Endothelial cell of umbilical vein (primary cell): ENCODE results near the gene TMEM151B. TPM values are rescaled to one million over a fixed set of nuclear protein-coding genes. Genes with fewer than 3 reads are reported as not detected.
A peak's percentile ranks its signal among the peaks of the same experiment; 100 is the strongest.
"Not testable (repeated sequence)": the region's sequence is repeated elsewhere in the genome, so short reads cannot be mapped to it uniquely, and the experiment has no call there.

Source experiments
- BruUV-seq: library from RNA; stranded (reverse); fragments of 400-500 nt; replicated peaks from 2 replicates; lab custom pipeline; 2021; lab: Mats Ljungman, UMichigan
- CTCF ChIA-PET: fragments of 300-600, 350-600 bp; sonication (Branson Sonifier 250); formaldehyde crosslinking; loops from one replicate; lab custom pipeline; 2021; ENCODE audit warnings: antibody characterized with exemption, inconsistent platforms; lab: Charles Lee
- POLR2A ChIA-PET: fragments of 300-600, 350-600 bp; sonication (Branson Sonifier 250); formaldehyde crosslinking; loops from one replicate; lab custom pipeline; 2021; ENCODE audit warnings: antibody characterized with exemption, inconsistent platforms; lab: Charles Lee
- DNase-seq: peaks from one replicate; pipeline ENCODE4 v3.0.0-alpha.2; 2011; ENCODE audit warnings: low read depth, low spot score
- FAIRE-seq: peaks from 2 replicates; lab custom pipeline; 2011; peaks lifted over from hg19 to GRCh38; lab: Jason Lieb, UNC
- H2AFZ ChIP-seq: 2 replicates; pipeline ENCODE4 v1.6.0; 2012; ENCODE audit warnings: low read depth, low read length, control low read depth, inconsistent platforms
- H3K27ac ChIP-seq: 2 replicates; pipeline ENCODE4 v1.5.1; 2011; ENCODE audit warnings: low read depth, mild to moderate bottlenecking, control low read depth, low read length, moderate library complexity; ENCODE audit not compliant: insufficient read depth
- H3K27me3 ChIP-seq, 2 experiments: 2 replicates each; pipeline versions ENCODE4 v1.6.0 to v1.6.1; 2011; ENCODE audit warnings: low read length in 2 of 2, mixed read lengths in 1 of 2; ENCODE audit not compliant: control insufficient read depth in 2 of 2, insufficient read depth in 2 of 2
- H3K36me3 ChIP-seq, 2 experiments: 2 replicates in 1 of 2; 3 replicates in 1 of 2; pipeline ENCODE4 v1.5.1; 2011; ENCODE audit warnings: low read length in 2 of 2, mild to moderate bottlenecking in 1 of 2, moderate library complexity in 1 of 2; ENCODE audit not compliant: control insufficient read depth in 2 of 2, insufficient read depth in 2 of 2; ENCODE audit errors: extremely low read depth in 1 of 2
- H3K4me1 ChIP-seq: 3 replicates; pipeline ENCODE4 v1.5.1; 2011; ENCODE audit warnings: mild to moderate bottlenecking, low read length; ENCODE audit not compliant: control insufficient read depth, insufficient read depth; ENCODE audit errors: extremely low read depth
- H3K4me2 ChIP-seq: 2 replicates; pipeline ENCODE4 v1.6.1; 2011; ENCODE audit warnings: low read length, control low read depth, mixed read lengths; ENCODE audit not compliant: insufficient read depth
- H3K4me3 ChIP-seq, 3 experiments: fragments of 200-600 bp in 1 of 3; sonication (generic), shearing (Covaris generic) in 1 of 3; replicated peaks in 1 of 3; 2 replicates each; pipeline ENCODE4 v1.5.1; 2011 to 2016; ENCODE audit warnings: control low read depth in 3 of 3, low read length in 3 of 3, mild to moderate bottlenecking in 2 of 3, inconsistent platforms in 1 of 3, low read depth in 1 of 3, moderate library complexity in 1 of 3; ENCODE audit not compliant: insufficient read depth in 1 of 3
- H3K79me2 ChIP-seq: 2 replicates; pipeline ENCODE4 v1.6.0; 2012; ENCODE audit warnings: low read length, inconsistent platforms; ENCODE audit not compliant: control insufficient read depth, insufficient read depth
- H3K9ac ChIP-seq: replicated peaks from 2 replicates; pipeline ENCODE3; 2011; ENCODE audit warnings: low read length, control low read depth; ENCODE audit not compliant: insufficient read depth; ENCODE audit errors: extremely low read depth
- H3K9me1 ChIP-seq: replicated peaks from 3 replicates; pipeline ENCODE4 v1.6.0; 2011; ENCODE audit warnings: mild to moderate bottlenecking, low read length; ENCODE audit not compliant: control insufficient read depth, insufficient read depth; ENCODE audit errors: extremely low read depth
- H3K9me3 ChIP-seq: replicated peaks from 2 replicates; pipeline ENCODE4 v1.5.1; 2012; ENCODE audit warnings: low read length, inconsistent platforms; ENCODE audit not compliant: control insufficient read depth, insufficient read depth
- H4K20me1 ChIP-seq: replicated peaks from 2 replicates; pipeline ENCODE3; 2011; ENCODE audit warnings: mild to moderate bottlenecking, low read length; ENCODE audit not compliant: control insufficient read depth, insufficient read depth; ENCODE audit errors: extremely low read depth
- CTCF ChIP-seq, 2 donors: IDR thresholded peaks; 1 replicate in 1 of 2; 2 replicates in 1 of 2; pipeline ENCODE4 v1.5.1; 2011; ENCODE audit warnings: low read length in 2 of 2, mild to moderate bottlenecking in 2 of 2, moderate library complexity in 2 of 2, control low read depth in 1 of 2, inconsistent platforms in 1 of 2, low read depth in 1 of 2; ENCODE audit not compliant: insufficient read depth in 1 of 2; ENCODE audit errors: extremely low read depth in 1 of 2
- EZH2 ChIP-seq: IDR thresholded peaks from 2 replicates; pipeline ENCODE4 v1.6.1; 2012; ENCODE audit warnings: borderline replicate concordance, low read depth, mild to moderate bottlenecking, moderate library complexity, low read length, inconsistent platforms; ENCODE audit not compliant: severe bottlenecking
- dilution Hi-C: fragments of 300-500 bp; cut with MboI; formaldehyde crosslinking; loops from one replicate; pipeline ENCODE4 v1.15.0; 2019; ENCODE audit warnings: low sequenced_read_pairs; ENCODE audit not compliant: extremely low pct_ligation_motif_present
- intact Hi-C: fragments of 100-400 bp; cut with micrococcal nuclease; formaldehyde crosslinking; loops from one replicate; pipeline ENCODE4 v1.10.0; 2022
- polyA plus RNA-seq, 4 experiments: library from polyadenylated mRNA; depleted of rRNA in 3 of 4; stranded (reverse) in 3 of 4; unstranded in 1 of 4; fragments of >200 nt; gene quantifications; 2 replicates each; pipeline versions ENCODE4 v1.2.1 to v1.2.3, GENCODE V29; 2011 to 2012; ENCODE audit warnings: missing spikeins in 1 of 4
- total RNA-seq: library from RNA; stranded (reverse); gene quantifications from 2 replicates; pipeline ENCODE4 v1.2.3, GENCODE V29; 2021

Gene TMEM151B
- total and polyA plus RNA-seq, 2 donors (not counting 3 experiments of a cell fraction or from before 2014, with no cell fraction given), result 0.03 to 0.07 TPM

DNA sequence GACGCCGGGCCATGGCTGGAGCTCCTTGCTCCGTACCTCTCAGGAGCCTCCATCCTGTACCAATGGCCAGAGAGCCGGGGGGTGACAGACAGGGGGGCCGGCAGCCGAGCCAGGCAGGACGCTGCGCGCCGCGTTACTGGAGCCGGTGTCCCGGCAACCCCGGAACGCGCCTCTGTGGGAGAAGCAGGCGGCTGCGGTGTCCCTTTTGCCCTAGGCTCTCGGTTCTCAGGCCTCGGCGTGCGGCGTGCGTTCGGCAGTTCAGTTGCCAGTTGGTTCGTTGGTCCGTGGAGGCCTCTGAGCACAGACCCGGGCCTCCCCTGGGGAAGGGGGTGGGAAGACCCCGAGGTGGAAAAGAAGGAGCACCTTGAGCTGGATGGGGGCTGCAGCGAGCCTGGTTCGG lies 72.2 kb downstream of the TMEM151B start, which contains the start of gene SPATS1:
SPATS1 (plus strand) TSS at position 162 of the 400 bp plus-strand sequence. CDS start 446 bp downstream, outside the sequence.
- H3K4me2 ChIP-seq, result no peak within 1 kb of the TSS
- no peaks in the 10 kb centered on the region for H3K9me1 ChIP-seq
- POLR2A ChIA-PET, result no interaction called here
- H4K20me1 ChIP-seq, result no peaks in the 10 kb centered on the region
- CTCF ChIA-PET, result interaction anchor here (0.6 to 3.2 kb wide), 4 partner anchors 10 to 121 kb away, joined by 3 to 21 read pairs (median 4); partner anchors contain the start of gene AARS2
- no peaks in the 10 kb centered on the region for H3K79me2 ChIP-seq
- TF ChIP-seq EZH2, result peak; percentile 60
- TF ChIP-seq CTCF (IDR thresholded peaks at IDR 0.05; ENCODE audit: extremely low read depth in 1 of 2, insufficient read depth in 1 of 2, low read depth in 1 of 2, low read length in 2 of 2), result no peak
- H3K9ac ChIP-seq, result no peak within 1 kb of the TSS
- no peaks in the 10 kb centered on the region for H3K4me1 ChIP-seq
- intact Hi-C loops (no loop called here), dilution Hi-C loops (no loop called here)
- no peak for FAIRE-seq
- H3K27me3 ChIP-seq, result peaks cover 35 to 48% of the 10 kb centered on the region in 2 experiments
- no peaks in the 10 kb centered on the region for H3K9me3 ChIP-seq
- H3K36me3 ChIP-seq, result no peaks in the 10 kb centered on the region
- H2AFZ ChIP-seq, result no peak within 1 kb of the TSS
- H3K27ac ChIP-seq, result no peak within 1 kb of the TSS
- no peak for DNase-seq
- H3K4me3 ChIP-seq, result no peak within 1 kb of the TSS
- BruUV-seq, result no TSS peak

DNA sequence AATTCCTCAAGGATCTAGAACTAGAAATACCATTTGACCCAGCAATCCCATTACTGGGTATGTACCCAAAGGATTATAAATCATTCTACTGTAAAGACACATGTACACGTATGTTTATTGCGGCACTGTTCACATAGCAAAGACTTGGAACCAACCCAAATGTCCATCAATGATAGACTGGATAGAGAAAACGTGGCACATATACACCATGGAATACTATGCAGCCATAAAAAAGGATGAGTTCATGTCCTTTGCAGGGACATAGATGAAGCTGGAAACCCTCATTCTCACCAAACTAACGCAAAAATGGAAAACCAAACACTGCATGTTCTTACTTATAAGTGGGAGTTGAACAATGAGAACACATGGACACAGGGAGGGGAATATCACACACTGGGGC lies 76.6 kb downstream of the TMEM151B start:
- DNase-seq, H2AFZ ChIP-seq, BruUV-seq, dilution Hi-C loops, CTCF ChIA-PET, FAIRE-seq, intact Hi-C loops, H4K20me1 ChIP-seq, H3K9me3 ChIP-seq, H3K36me3 ChIP-seq, H3K4me1 ChIP-seq, H3K79me2 ChIP-seq, H3K4me3 ChIP-seq, H3K9me1 ChIP-seq, H3K9ac ChIP-seq, POLR2A ChIA-PET, H3K27ac ChIP-seq, H3K4me2 ChIP-seq: not testable (repeated sequence)
- H3K27me3 ChIP-seq, result peaks cover 31 to 39% of the 10 kb centered on the region in 2 experiments
